GM19455 (cell line): ENCODE results near the gene ZNF521.
A peak's percentile ranks its signal among the peaks of the same experiment; 100 is the strongest.

ENCODE experiments used
- ATAC-seq: cut with Tn5 transposase; IDR thresholded peaks from one replicate; pipeline ENCODE4 v1.9.1; 2021; ENCODE audit not compliant: unreplicated experiment

The ZNF521 gene

GRCh38 chr18:25175558-25176517 is 176.1 kb downstream of the ZNF521 start:
- ATAC-seq = no peak

GRCh38 chr18:25174324-25174723 is 177.6 kb downstream of the ZNF521 start:
- no peak for ATAC-seq

- no peak for ATAC-seq
These were observed 180.6 kb downstream of the ZNF521 start for GRCh38 chr18:25171334-25171733.

- no peak for ATAC-seq
These were observed 181.6 kb downstream of the ZNF521 start for GRCh38 chr18:25170402-25170801.

- ATAC-seq = no peak
These were observed 182.3 kb downstream of the ZNF521 start for GRCh38 chr18:25169701-25170100.

GRCh38 chr18:25167612-25168410 is 184.2 kb downstream of the ZNF521 start:
- no peak for ATAC-seq

- ATAC-seq = no peak
These were observed 185.9 kb downstream of the ZNF521 start for GRCh38 chr18:25166113-25166512.

GRCh38 chr18:25164848-25165811 is 186.8 kb downstream of the ZNF521 start:
- peak; percentile 68 for ATAC-seq

GRCh38 chr18:25164211-25164847 is 187.6 kb downstream of the ZNF521 start:
- peak; percentile 27 for ATAC-seq

GRCh38 chr18:25153426-25153825 is 198.5 kb downstream of the ZNF521 start:
- ATAC-seq = no peak

GRCh38 chr18:25147877-25148488 is 204.0 kb downstream of the ZNF521 start:
- ATAC-seq = no peak

- no peak for ATAC-seq
These were observed 205.5 kb downstream of the ZNF521 start for GRCh38 chr18:25146512-25146910.

GRCh38 chr18:25145731-25146511 is 206.0 kb downstream of the ZNF521 start:
- ATAC-seq = no peak

GRCh38 chr18:25144820-25145219 is 207.1 kb downstream of the ZNF521 start:
- ATAC-seq = no peak

GRCh38 chr18:25141886-25142285 is 210.1 kb downstream of the ZNF521 start:
- no peak for ATAC-seq

GRCh38 chr18:25141399-25141798 is 210.6 kb downstream of the ZNF521 start:
- ATAC-seq = no peak

GRCh38 chr18:25140962-25141308 is 211.0 kb downstream of the ZNF521 start:
- ATAC-seq = no peak

GRCh38 chr18:25140124-25140961 is 211.6 kb downstream of the ZNF521 start:
- no peak for ATAC-seq
